Measurements from ENCODE around the gene ATG14. TPM values are rescaled to one million over a fixed set of nuclear protein-coding genes. Genes with fewer than 3 reads are reported as not detected.

ATG14 gene
- total RNA-seq, 2 experiments from 2014 or later: 5.1 to 5.5 TPM

GRCh38 chr14:55454264-55455002 lies 42.8 kb upstream of the ATG14 start:
- DNase-seq: no peak
- intact Hi-C loops (cut with micrococcal nuclease): no loop called here
- Mint-ChIP-seq H3K36me3 (ENCODE audit: low read depth) (no peaks in the 10 kb centered on the region), H3K9me3 (no peaks in the 10 kb centered on the region), H3K27ac (no peak overlapping the region), H3K4me1 (ENCODE audit: low read depth) (peaks cover 6% of the 10 kb centered on the region), H3K4me3 (no peak overlapping the region), H3K27me3 (no peaks in the 10 kb centered on the region)
- POLR2A ChIA-PET: no interaction called here
- no peak for TF ChIP-seq CTCF (IDR thresholded peaks at IDR 0.05)
- ATAC-seq: no peak
- CTCF ChIA-PET: interaction anchor here (1.0 to 2.1 kb wide), 3 partner anchors 8 to 228 kb away, joined by 3 to 11 read pairs (median 3); no protein-coding TSS in a partner anchor

GRCh38 chr14:55451950-55452349 lies 40.3 kb upstream of the ATG14 start:
- TF ChIP-seq CTCF (IDR thresholded peaks at IDR 0.05): no peak
- H3K4me1 Mint-ChIP-seq (ENCODE audit: low read depth): peaks cover 1% of the 10 kb centered on the region
- ChIA-PET POLR2A (no interaction called here), CTCF (no interaction called here)
- ATAC-seq: no peak
- no peaks in the 10 kb centered on the region for H3K27me3 Mint-ChIP-seq
- H3K36me3 Mint-ChIP-seq (ENCODE audit: low read depth): no peaks in the 10 kb centered on the region
- no peak overlapping the region for H3K4me3 Mint-ChIP-seq
- H3K9me3 Mint-ChIP-seq: no peaks in the 10 kb centered on the region
- intact Hi-C loops (cut with micrococcal nuclease): no loop called here
- no peak overlapping the region for H3K27ac Mint-ChIP-seq
- DNase-seq: no peak

GRCh38 chr14:55451398-55451797 lies 39.8 kb upstream of the ATG14 start:
- Mint-ChIP-seq H3K4me3 (no peak overlapping the region), H3K4me1 (ENCODE audit: low read depth) (peaks cover 1% of the 10 kb centered on the region), H3K27ac (no peak overlapping the region), H3K36me3 (ENCODE audit: low read depth) (no peaks in the 10 kb centered on the region), H3K9me3 (no peaks in the 10 kb centered on the region), H3K27me3 (no peaks in the 10 kb centered on the region)
- TF ChIP-seq CTCF (IDR thresholded peaks at IDR 0.05): no peak
- no peak for DNase-seq
- intact Hi-C loops (cut with micrococcal nuclease): no loop called here
- ChIA-PET CTCF (interaction anchor here (1.2 kb wide), 1 partner anchor 12 kb away, joined by 4 read pairs; no protein-coding TSS in a partner anchor), POLR2A (no interaction called here)
- ATAC-seq: no peak

GRCh38 chr14:55450987-55451386 lies 39.4 kb upstream of the ATG14 start:
- intact Hi-C loops (cut with micrococcal nuclease): no loop called here
- no peaks in the 10 kb centered on the region for H3K27me3 Mint-ChIP-seq
- H3K4me1 Mint-ChIP-seq (ENCODE audit: low read depth): peaks cover 1% of the 10 kb centered on the region
- DNase-seq (no peak), ATAC-seq (no peak)
- H3K4me3 Mint-ChIP-seq: no peak overlapping the region
- H3K27ac Mint-ChIP-seq: no peak overlapping the region
- ChIA-PET POLR2A (no interaction called here), CTCF (interaction anchor here (1.2 kb wide), 1 partner anchor 13 kb away, joined by 4 read pairs; no protein-coding TSS in a partner anchor)
- no peaks in the 10 kb centered on the region for H3K9me3 Mint-ChIP-seq
- no peak for TF ChIP-seq CTCF (IDR thresholded peaks at IDR 0.05)
- no peaks in the 10 kb centered on the region for H3K36me3 Mint-ChIP-seq (ENCODE audit: low read depth)

GRCh38 chr14:55450539-55450938 lies 38.9 kb upstream of the ATG14 start:
- peaks cover 1% of the 10 kb centered on the region for H3K4me1 Mint-ChIP-seq (ENCODE audit: low read depth)
- no peaks in the 10 kb centered on the region for H3K9me3 Mint-ChIP-seq
- no peak overlapping the region for H3K27ac Mint-ChIP-seq
- ChIA-PET POLR2A (no interaction called here), CTCF (interaction anchor here (1.0 to 1.2 kb wide), 3 partner anchors 11 to 1024 kb away, joined by 3 to 4 read pairs (median 3); no protein-coding TSS in a partner anchor)
- ATAC-seq (no peak), DNase-seq (no peak)
- H3K36me3 Mint-ChIP-seq (ENCODE audit: low read depth): no peaks in the 10 kb centered on the region
- intact Hi-C loops (cut with micrococcal nuclease): no loop called here
- H3K4me3 Mint-ChIP-seq: no peak overlapping the region
- H3K27me3 Mint-ChIP-seq: no peaks in the 10 kb centered on the region
- TF ChIP-seq CTCF (IDR thresholded peaks at IDR 0.05): no peak

All from activated CD8-positive, alpha-beta T cell treated with anti-CD3 and anti-CD28 coated beads for 36 hours (primary cell).